IMR-90 (cell line): ENCODE measurements around the gene PCDHGA12. TPM values are rescaled to one million over a fixed set of nuclear protein-coding genes. Genes with fewer than 3 reads are reported as not detected.

Experiments used
- ATAC-seq: fragments of 200-7000 bp; cut with Tn5 transposase; 2 replicates; pipeline ENCODE4 v1.9.1; 2020; ENCODE audit warnings: low read depth, mild to moderate bottlenecking, moderate library complexity
- BruUV-seq: library from RNA; stranded (reverse); fragments of 400-500 nt; replicated peaks from 2 replicates; lab custom pipeline; 2021; lab: Mats Ljungman, UMichigan
- CTCF ChIA-PET: fragments of 300-600 bp; formaldehyde crosslinking; extraction: SDS; loops from one replicate; lab custom pipeline; 2021; ENCODE audit warnings: antibody characterized with exemption; lab: Yijun Ruan, JAX
- POLR2A ChIA-PET: fragments of 300-600 bp; sonication (Branson Sonifier 250); formaldehyde crosslinking; loops from one replicate; lab custom pipeline; 2022; ENCODE audit warnings: antibody characterized with exemption; ENCODE audit not compliant: unreplicated experiment; lab: Charles Lee
- DNase-seq: peaks from one replicate; pipeline ENCODE4 v3.0.0; 2013
- H2AFZ ChIP-seq: replicated peaks from 2 replicates; pipeline ENCODE3; 2013; ENCODE audit warnings: low read length, mild to moderate bottlenecking; ENCODE audit not compliant: poor library complexity
- H2AK5ac ChIP-seq: 2 replicates; pipeline ENCODE4 v1.6.1; 2013; ENCODE audit warnings: low read depth, low read length, inconsistent platforms
- H2AK9ac ChIP-seq: replicated peaks from 2 replicates; pipeline ENCODE3; 2013; ENCODE audit warnings: mild to moderate bottlenecking, low read depth, low read length, moderate library complexity; ENCODE audit not compliant: poor library complexity
- H2BK120ac ChIP-seq: 2 replicates; pipeline ENCODE4 v1.6.1; 2013; ENCODE audit warnings: low read depth, low read length, inconsistent platforms
- H2BK15ac ChIP-seq: 3 replicates; pipeline ENCODE4 v1.6.1; 2013; ENCODE audit warnings: low read depth, low read length, inconsistent platforms
- H2BK20ac ChIP-seq: 2 replicates; pipeline ENCODE4 v1.6.1; 2013; ENCODE audit warnings: low read depth, mild to moderate bottlenecking, inconsistent platforms, low read length, moderate library complexity
- H2BK5ac ChIP-seq: 2 replicates; pipeline ENCODE4 v1.6.1; 2013; ENCODE audit warnings: mild to moderate bottlenecking, low read depth, low read length, inconsistent platforms; ENCODE audit not compliant: poor library complexity, severe bottlenecking
- H3K14ac ChIP-seq: replicated peaks from 2 replicates; pipeline ENCODE4 v1.6.1; 2013; ENCODE audit warnings: low read depth, low read length, inconsistent platforms
- H3K18ac ChIP-seq: 2 replicates; pipeline ENCODE4 v1.6.1; 2013; ENCODE audit warnings: low read depth, low read length, control low read depth
- H3K23ac ChIP-seq: 2 replicates; pipeline ENCODE4 v1.6.1; 2013; ENCODE audit warnings: low read depth, low read length, inconsistent platforms
- H3K27ac ChIP-seq: 2 replicates; pipeline ENCODE4 v1.5.1; 2013; ENCODE audit warnings: mild to moderate bottlenecking, control low read depth, low read length; ENCODE audit not compliant: insufficient read depth
- H3K27me3 ChIP-seq: 2 replicates; pipeline ENCODE4 v1.6.1; 2013; ENCODE audit warnings: low read length; ENCODE audit not compliant: control insufficient read depth, insufficient read depth
- H3K36me3 ChIP-seq: 2 replicates; pipeline ENCODE4 v1.6.1; 2013; ENCODE audit warnings: low read length, mixed read lengths; ENCODE audit not compliant: control insufficient read depth, insufficient read depth
- H3K4ac ChIP-seq: 2 replicates; pipeline ENCODE4 v1.6.1; 2013; ENCODE audit warnings: low read depth, low read length, inconsistent platforms
- H3K4me1 ChIP-seq: 2 replicates; pipeline ENCODE4 v1.6.1; 2013; ENCODE audit warnings: low read length, mixed read lengths; ENCODE audit not compliant: control insufficient read depth, insufficient read depth
- H3K4me2 ChIP-seq: 2 replicates; pipeline ENCODE4 v1.6.1; 2013; ENCODE audit warnings: low read depth, mild to moderate bottlenecking, control low read depth, low read length, moderate library complexity
- H3K4me3 ChIP-seq: 2 replicates; pipeline ENCODE4 v1.5.1; 2013; ENCODE audit warnings: low read depth, mild to moderate bottlenecking, control low read depth, low read length, moderate library complexity; ENCODE audit not compliant: insufficient read depth
- H3K56ac ChIP-seq: 2 replicates; pipeline ENCODE4 v1.6.1; 2013; ENCODE audit warnings: low read length, inconsistent platforms; ENCODE audit not compliant: insufficient read depth; ENCODE audit errors: extremely low read depth
- H3K79me1 ChIP-seq, 2 experiments: 2 replicates each; pipeline ENCODE4 v1.6.1; 2013; ENCODE audit warnings: low read length in 2 of 2, inconsistent platforms in 1 of 2, low read depth in 1 of 2
- H3K9ac ChIP-seq: 2 replicates; pipeline ENCODE4 v1.6.1; 2013; ENCODE audit warnings: low read depth, low read length, control low read depth
- H3K9me1 ChIP-seq: 2 replicates; pipeline ENCODE4 v1.6.1; 2013; ENCODE audit warnings: low read length, inconsistent platforms; ENCODE audit not compliant: insufficient read depth
- H3K9me3 ChIP-seq: 2 replicates; pipeline ENCODE4 v1.6.1; 2013; ENCODE audit warnings: low read length; ENCODE audit not compliant: control insufficient read depth, insufficient read depth
- H4K20me1 ChIP-seq: 2 replicates; pipeline ENCODE4 v1.6.1; 2013; ENCODE audit warnings: low read length, inconsistent platforms; ENCODE audit not compliant: insufficient read depth
- H4K5ac ChIP-seq: 2 replicates; pipeline ENCODE4 v1.6.1; 2013; ENCODE audit warnings: mild to moderate bottlenecking, low read depth, low read length, control low read depth
- H4K8ac ChIP-seq, 2 experiments: 2 replicates each; pipeline ENCODE4 v1.6.1; 2013; ENCODE audit warnings: low read depth in 2 of 2, low read length in 2 of 2, control low read depth in 1 of 2, inconsistent platforms in 1 of 2
- H4K91ac ChIP-seq: 2 replicates; pipeline ENCODE4 v1.6.1; 2013; ENCODE audit warnings: low read depth, low read length, inconsistent platforms; ENCODE audit not compliant: insufficient read depth
- BHLHE40 ChIP-seq: fragments of 150-350 bp; IDR thresholded peaks from 2 replicates; pipeline ENCODE4 v1.6.1; 2016; ENCODE audit warnings: mild to moderate bottlenecking, low read depth, low read length
- CEBPB ChIP-seq: IDR thresholded peaks from 2 replicates; pipeline ENCODE4 v1.6.1; 2012; ENCODE audit warnings: low read depth, low read length, improper control_type of control experiment
- CHD1 ChIP-seq: IDR thresholded peaks from 2 replicates; pipeline ENCODE4 v1.6.1; 2012; ENCODE audit warnings: low read depth, low read length, improper control_type of control experiment
- MAFK ChIP-seq: IDR thresholded peaks from 2 replicates; pipeline ENCODE4 v1.6.1; 2012; ENCODE audit warnings: low read depth, low read length, improper control_type of control experiment
- MAZ ChIP-seq: IDR thresholded peaks from 2 replicates; pipeline ENCODE4 v1.6.1; 2012; ENCODE audit warnings: low read depth, mild to moderate bottlenecking, low read length, improper control_type of control experiment, moderate library complexity, borderline replicate concordance
- MXI1 ChIP-seq: IDR thresholded peaks from 2 replicates; pipeline ENCODE4 v1.6.1; 2012; ENCODE audit warnings: low read depth, mild to moderate bottlenecking, low read length, moderate library complexity, borderline replicate concordance
- NFE2L2 ChIP-seq: fragments of 150-350 bp; IDR thresholded peaks from 2 replicates; pipeline ENCODE4 v1.6.1; 2016; ENCODE audit warnings: low read depth, mild to moderate bottlenecking, low read length
- POLR2A ChIP-seq: IDR thresholded peaks from 2 replicates; pipeline ENCODE4 v1.6.1; 2012; ENCODE audit warnings: mild to moderate bottlenecking, low read depth, low read length
- RCOR1 ChIP-seq: IDR thresholded peaks from 2 replicates; pipeline ENCODE4 v1.6.1; 2012; ENCODE audit warnings: mild to moderate bottlenecking, low read length, improper control_type of control experiment; ENCODE audit not compliant: insufficient replicate concordance
- RFX5 ChIP-seq: IDR thresholded peaks from 2 replicates; pipeline ENCODE4 v1.8.0; 2012; ENCODE audit warnings: low read depth, mild to moderate bottlenecking, low read length, moderate library complexity
- SMC3 ChIP-seq: fragments of 150-350 bp; IDR thresholded peaks from 2 replicates; pipeline ENCODE4 v1.6.1; 2016; ENCODE audit warnings: low read depth, mild to moderate bottlenecking, antibody characterized with exemption, low read length, moderate library complexity
- WGBS, 2 experiments: methylation state at CpG; one replicate each; pipeline versions ENCODE4 v1.1.5 to v1.1.7; 2013; ENCODE audit warnings: missing lambda C conversion rate in 2 of 2; ENCODE audit not compliant: insufficient read length in 1 of 2; ENCODE audit errors: extremely low coverage in 2 of 2; 5-methylcytosine and 5-hydroxymethylcytosine counted together
- dilution Hi-C: fragments of 300-500 bp; cut with HindIII; formaldehyde crosslinking; loops from one replicate; pipeline ENCODE4 v1.14.3; 2018; ENCODE audit warnings: low sequenced_read_pairs; ENCODE audit not compliant: unreplicated experiment
- in situ Hi-C: fragments of 300-500 bp; cut with MboI; formaldehyde crosslinking; loops from 3 replicates; pipeline ENCODE4 v1.14.3; 2019; ENCODE audit warnings: low sequenced_read_pairs, inconsistent platforms, mixed read lengths
- intact Hi-C: fragments of 100-400 bp; cut with micrococcal nuclease; formaldehyde crosslinking; loops from 2 replicates; pipeline ENCODE4 v1.10.0; 2022
- polyA plus RNA-seq, 3 experiments: library from polyadenylated mRNA; depleted of rRNA; stranded (reverse); fragments of >200 nt; gene quantifications; 2 replicates each; pipeline ENCODE4 v1.2.3, GENCODE V29; 2012; ENCODE audit warnings: low replicate concordance in 1 of 3
- total RNA-seq: library from RNA; depleted of rRNA; stranded (reverse); fragments of >200 nt; gene quantifications from 2 replicates; pipeline ENCODE4 v1.2.3, GENCODE V29; 2012
- TF ChIP-seq, protein P1 (sequence below): fragments of 150-350 bp; IDR thresholded peaks from 2 replicates; pipeline ENCODE4 v1.6.1; 2017; ENCODE audit warnings: mild to moderate bottlenecking, antibody characterized with exemption, low read length, low read depth
- TF ChIP-seq, protein P2 (sequence below): fragments of 150-350 bp; IDR thresholded peaks from 2 replicates; pipeline ENCODE4 v1.6.1; 2016; ENCODE audit warnings: low read depth, mild to moderate bottlenecking, low read length, moderate library complexity, borderline replicate concordance
- TF ChIP-seq, protein P3 (sequence below): conservative IDR thresholded peaks from 2 replicates; pipeline ENCODE4 v1.5.1; 2012; ENCODE audit warnings: mild to moderate bottlenecking, low read depth, low read length, improper control_type of control experiment

The PCDHGA12 gene
- total and polyA plus RNA-seq, 2 of the 4 experiments (the other 2 are of a cell fraction), result 7.9 to 8.8 TPM

DNA sequence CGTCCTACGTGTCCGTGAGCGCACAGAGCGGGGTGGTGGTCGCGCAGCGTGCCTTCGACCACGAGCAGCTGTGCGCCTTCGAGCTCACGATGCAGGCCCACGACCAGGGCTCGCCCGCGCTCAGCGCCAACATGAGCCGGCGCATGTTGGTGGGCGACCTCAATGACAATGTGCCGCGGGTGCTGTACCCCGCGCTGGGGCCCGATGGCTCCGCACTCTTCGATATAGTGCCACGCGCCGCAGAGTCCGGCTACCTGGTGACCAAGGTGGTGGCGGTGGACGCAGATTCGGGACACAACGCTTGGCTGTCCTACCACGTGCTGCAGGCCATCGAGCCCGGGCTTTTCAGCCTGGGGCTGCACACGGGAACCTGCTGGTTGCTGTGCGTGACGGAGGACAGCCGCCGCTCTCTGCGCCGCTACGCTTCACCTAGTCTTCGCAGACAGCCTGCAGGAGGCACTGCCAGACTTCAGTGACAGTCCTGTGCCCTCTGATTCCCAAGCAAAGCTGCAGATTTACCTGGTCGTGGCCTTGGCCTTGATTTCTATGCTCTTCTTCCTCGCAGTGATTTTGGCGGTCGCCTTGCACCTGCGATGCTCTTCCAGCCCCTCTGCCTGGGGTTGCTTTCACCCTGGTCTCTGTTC is 2.4 kb upstream of the PCDHGA12 start:
- Histone ChIP-seq H4K8ac (no peak overlapping the region), H2BK5ac (no peak overlapping the region), H3K9me1 (no peaks in the 10 kb centered on the region), H2AK9ac (peak overlapping the region; percentile 5), H3K36me3 (peaks cover 25% of the 10 kb centered on the region), H3K23ac (no peak overlapping the region), H2BK15ac (no peak overlapping the region), H3K4ac (no peak overlapping the region), H2AFZ (no peak overlapping the region), H3K27ac (no peak overlapping the region), H2AK5ac (no peak overlapping the region), H3K79me1 (peaks cover 9 to 21% of the 10 kb centered on the region in 2 experiments; a peak in 2 of 4 replicates), H3K4me2 (no peak overlapping the region), H3K4me3 (no peak overlapping the region), H3K14ac (no peak overlapping the region), H3K4me1 (no peaks in the 10 kb centered on the region), H2BK20ac (no peak overlapping the region), H4K91ac (no peak overlapping the region), H3K18ac (no peak overlapping the region), H2BK120ac (no peak overlapping the region), H3K27me3 (no peaks in the 10 kb centered on the region), H3K9ac (no peak overlapping the region), H4K20me1 (no peaks in the 10 kb centered on the region), H3K56ac (no peak overlapping the region), H3K9me3 (peaks cover 47% of the 10 kb centered on the region; the same call in 1 of the 2 replicates), H4K5ac (no peak overlapping the region)
- dilution Hi-C loops (no loop called here), intact Hi-C loops (no loop called here), in situ Hi-C loops (no loop called here)
- no peak for DNase-seq
- no peak for ATAC-seq
- TF ChIP-seq MAZ (no peak), RFX5 (no peak), POLR2A (no peak), NFE2L2 (no peak), MXI1 (no peak), BHLHE40 (no peak), CEBPB (no peak), SMC3 (no peak), RCOR1 (no peak), CHD1 (no peak), MAFK (no peak)
- TF ChIP-seq, protein P1, sequence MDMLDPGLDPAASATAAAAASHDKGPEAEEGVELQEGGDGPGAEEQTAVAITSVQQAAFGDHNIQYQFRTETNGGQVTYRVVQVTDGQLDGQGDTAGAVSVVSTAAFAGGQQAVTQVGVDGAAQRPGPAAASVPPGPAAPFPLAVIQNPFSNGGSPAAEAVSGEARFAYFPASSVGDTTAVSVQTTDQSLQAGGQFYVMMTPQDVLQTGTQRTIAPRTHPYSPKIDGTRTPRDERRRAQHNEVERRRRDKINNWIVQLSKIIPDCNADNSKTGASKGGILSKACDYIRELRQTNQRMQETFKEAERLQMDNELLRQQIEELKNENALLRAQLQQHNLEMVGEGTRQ, result no peak
- TF ChIP-seq, protein P2, sequence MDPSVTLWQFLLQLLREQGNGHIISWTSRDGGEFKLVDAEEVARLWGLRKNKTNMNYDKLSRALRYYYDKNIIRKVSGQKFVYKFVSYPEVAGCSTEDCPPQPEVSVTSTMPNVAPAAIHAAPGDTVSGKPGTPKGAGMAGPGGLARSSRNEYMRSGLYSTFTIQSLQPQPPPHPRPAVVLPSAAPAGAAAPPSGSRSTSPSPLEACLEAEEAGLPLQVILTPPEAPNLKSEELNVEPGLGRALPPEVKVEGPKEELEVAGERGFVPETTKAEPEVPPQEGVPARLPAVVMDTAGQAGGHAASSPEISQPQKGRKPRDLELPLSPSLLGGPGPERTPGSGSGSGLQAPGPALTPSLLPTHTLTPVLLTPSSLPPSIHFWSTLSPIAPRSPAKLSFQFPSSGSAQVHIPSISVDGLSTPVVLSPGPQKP, result no peak
- TF ChIP-seq, protein P3, sequence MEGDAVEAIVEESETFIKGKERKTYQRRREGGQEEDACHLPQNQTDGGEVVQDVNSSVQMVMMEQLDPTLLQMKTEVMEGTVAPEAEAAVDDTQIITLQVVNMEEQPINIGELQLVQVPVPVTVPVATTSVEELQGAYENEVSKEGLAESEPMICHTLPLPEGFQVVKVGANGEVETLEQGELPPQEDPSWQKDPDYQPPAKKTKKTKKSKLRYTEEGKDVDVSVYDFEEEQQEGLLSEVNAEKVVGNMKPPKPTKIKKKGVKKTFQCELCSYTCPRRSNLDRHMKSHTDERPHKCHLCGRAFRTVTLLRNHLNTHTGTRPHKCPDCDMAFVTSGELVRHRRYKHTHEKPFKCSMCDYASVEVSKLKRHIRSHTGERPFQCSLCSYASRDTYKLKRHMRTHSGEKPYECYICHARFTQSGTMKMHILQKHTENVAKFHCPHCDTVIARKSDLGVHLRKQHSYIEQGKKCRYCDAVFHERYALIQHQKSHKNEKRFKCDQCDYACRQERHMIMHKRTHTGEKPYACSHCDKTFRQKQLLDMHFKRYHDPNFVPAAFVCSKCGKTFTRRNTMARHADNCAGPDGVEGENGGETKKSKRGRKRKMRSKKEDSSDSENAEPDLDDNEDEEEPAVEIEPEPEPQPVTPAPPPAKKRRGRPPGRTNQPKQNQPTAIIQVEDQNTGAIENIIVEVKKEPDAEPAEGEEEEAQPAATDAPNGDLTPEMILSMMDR, result no peak
- POLR2A ChIA-PET, result no interaction called here
- WGBS, 2 experiments, result 63% methylated on average over 41 of the region's 53 CpGs; no CpG with 5 or more reads in 1 of the 2 experiments
- no TSS peak for BruUV-seq
- CTCF ChIA-PET, result interaction anchor here (1.0 kb wide), 1 partner anchor 9 kb away, joined by 3 read pairs; no protein-coding TSS in a partner anchor
